ENCODE results near the gene DMRTB1. TPM values are rescaled to one million over a fixed set of nuclear protein-coding genes. Genes with fewer than 3 reads are reported as not detected.

Gene DMRTB1
- total RNA-seq, 2 experiments from 2014 or later: not detected

- Mint-ChIP-seq H3K36me3 (ENCODE audit: low read depth) (no peaks in the 10 kb centered on the region), H3K9me3 (no peaks in the 10 kb centered on the region), H3K4me3 (no peak overlapping the region), H3K27me3 (no peaks in the 10 kb centered on the region), H3K4me1 (ENCODE audit: low read depth) (no peaks in the 10 kb centered on the region), H3K27ac (no peak overlapping the region)
- DNase-seq (no peak), ATAC-seq (ENCODE audit: poor library complexity) (no peak)
- Histone ChIP-seq H3K4me1 (ENCODE audit: insufficient read depth, low read length) (no peaks in the 10 kb centered on the region), H3K27ac (ENCODE audit: low read depth in 1 of 2, low read length in 2 of 2) (no peak overlapping the region), H3K9me3 (ENCODE audit: control insufficient read depth in 1 of 2, insufficient read depth in 1 of 2, low read length in 2 of 2) (no peaks in the 10 kb centered on the region), H3K36me3 (ENCODE audit: insufficient read depth, low read length) (no peaks in the 10 kb centered on the region), H3K4me3 (ENCODE audit: low read length) (no peak overlapping the region), H3K27me3 (ENCODE audit: control insufficient read depth in 1 of 2, insufficient read depth in 2 of 2, low read length in 2 of 2) (no peaks in the 10 kb centered on the region)
- CTCF ChIA-PET: no interaction called here
- TF ChIP-seq, protein P1, sequence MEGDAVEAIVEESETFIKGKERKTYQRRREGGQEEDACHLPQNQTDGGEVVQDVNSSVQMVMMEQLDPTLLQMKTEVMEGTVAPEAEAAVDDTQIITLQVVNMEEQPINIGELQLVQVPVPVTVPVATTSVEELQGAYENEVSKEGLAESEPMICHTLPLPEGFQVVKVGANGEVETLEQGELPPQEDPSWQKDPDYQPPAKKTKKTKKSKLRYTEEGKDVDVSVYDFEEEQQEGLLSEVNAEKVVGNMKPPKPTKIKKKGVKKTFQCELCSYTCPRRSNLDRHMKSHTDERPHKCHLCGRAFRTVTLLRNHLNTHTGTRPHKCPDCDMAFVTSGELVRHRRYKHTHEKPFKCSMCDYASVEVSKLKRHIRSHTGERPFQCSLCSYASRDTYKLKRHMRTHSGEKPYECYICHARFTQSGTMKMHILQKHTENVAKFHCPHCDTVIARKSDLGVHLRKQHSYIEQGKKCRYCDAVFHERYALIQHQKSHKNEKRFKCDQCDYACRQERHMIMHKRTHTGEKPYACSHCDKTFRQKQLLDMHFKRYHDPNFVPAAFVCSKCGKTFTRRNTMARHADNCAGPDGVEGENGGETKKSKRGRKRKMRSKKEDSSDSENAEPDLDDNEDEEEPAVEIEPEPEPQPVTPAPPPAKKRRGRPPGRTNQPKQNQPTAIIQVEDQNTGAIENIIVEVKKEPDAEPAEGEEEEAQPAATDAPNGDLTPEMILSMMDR (IDR thresholded peaks at IDR 0.05): no peak
- intact Hi-C loops (cut with DNase I, micrococcal nuclease): no loop called here
- POLR2A ChIA-PET: no interaction called here
Observed at GRCh38 chr1:53468374-53468773, 9.2 kb downstream of the DMRTB1 start.

- POLR2A ChIA-PET: no interaction called here
- Histone ChIP-seq H3K27ac (ENCODE audit: low read depth in 1 of 2, low read length in 2 of 2) (no peak overlapping the region), H3K36me3 (ENCODE audit: insufficient read depth, low read length) (no peaks in the 10 kb centered on the region), H3K4me1 (ENCODE audit: insufficient read depth, low read length) (no peaks in the 10 kb centered on the region), H3K4me3 (ENCODE audit: low read length) (no peak overlapping the region), H3K27me3 (ENCODE audit: control insufficient read depth in 1 of 2, insufficient read depth in 2 of 2, low read length in 2 of 2) (no peaks in the 10 kb centered on the region), H3K9me3 (ENCODE audit: control insufficient read depth in 1 of 2, insufficient read depth in 1 of 2, low read length in 2 of 2) (no peaks in the 10 kb centered on the region)
- ATAC-seq (ENCODE audit: poor library complexity): no peak
- no peaks in the 10 kb centered on the region for H3K4me1 Mint-ChIP-seq (ENCODE audit: low read depth)
- no peak overlapping the region for H3K4me3 Mint-ChIP-seq
- DNase-seq: no peak
- no peaks in the 10 kb centered on the region for H3K27me3 Mint-ChIP-seq
- no peaks in the 10 kb centered on the region for H3K9me3 Mint-ChIP-seq
- intact Hi-C loops (cut with DNase I, micrococcal nuclease): no loop called here
- H3K27ac Mint-ChIP-seq: no peak overlapping the region
- H3K36me3 Mint-ChIP-seq (ENCODE audit: low read depth): no peaks in the 10 kb centered on the region
- CTCF ChIA-PET: no interaction called here
- TF ChIP-seq, protein P1 (IDR thresholded peaks at IDR 0.05): no peak
Observed at GRCh38 chr1:53469373-53469772, 10.2 kb downstream of the DMRTB1 start.

- ChIA-PET POLR2A (no interaction called here), CTCF (no interaction called here)
- Mint-ChIP-seq H3K27me3 (no peaks in the 10 kb centered on the region), H3K9me3 (no peaks in the 10 kb centered on the region), H3K27ac (no peak overlapping the region), H3K36me3 (ENCODE audit: low read depth) (no peaks in the 10 kb centered on the region), H3K4me1 (ENCODE audit: low read depth) (no peaks in the 10 kb centered on the region), H3K4me3 (no peak overlapping the region)
- Histone ChIP-seq H3K4me1 (ENCODE audit: insufficient read depth, low read length) (no peaks in the 10 kb centered on the region), H3K9me3 (ENCODE audit: control insufficient read depth in 1 of 2, insufficient read depth in 1 of 2, low read length in 2 of 2) (no peaks in the 10 kb centered on the region), H3K27me3 (ENCODE audit: control insufficient read depth in 1 of 2, insufficient read depth in 2 of 2, low read length in 2 of 2) (no peaks in the 10 kb centered on the region), H3K36me3 (ENCODE audit: insufficient read depth, low read length) (no peaks in the 10 kb centered on the region), H3K27ac (ENCODE audit: low read depth in 1 of 2, low read length in 2 of 2) (no peak overlapping the region), H3K4me3 (ENCODE audit: low read length) (no peak overlapping the region)
- intact Hi-C loops (cut with DNase I, micrococcal nuclease): loop anchor here in 1 of 2 experiments (5.0 kb wide), 1 partner anchor 193 kb away; no protein-coding TSS in a partner anchor
- ATAC-seq (ENCODE audit: poor library complexity) (no peak), DNase-seq (no peak)
- TF ChIP-seq, protein P1 (IDR thresholded peaks at IDR 0.05): no peak
Observed at GRCh38 chr1:53470155-53470554, 11.0 kb downstream of the DMRTB1 start.

Data from CD4-positive, alpha-beta T cell (primary cell).